T follicular helper cell (primary cell): ENCODE measurements around the gene ACP2.
"Not testable (repeated sequence)": the region's sequence is repeated elsewhere in the genome, so short reads cannot be mapped to it uniquely, and the experiment has no call there.

Experiments
- DNase-seq: peaks from one replicate; pipeline ENCODE4 v3.0.0-alpha.2; 2020; ENCODE audit warnings: low read depth

ACP2 gene

DNA sequence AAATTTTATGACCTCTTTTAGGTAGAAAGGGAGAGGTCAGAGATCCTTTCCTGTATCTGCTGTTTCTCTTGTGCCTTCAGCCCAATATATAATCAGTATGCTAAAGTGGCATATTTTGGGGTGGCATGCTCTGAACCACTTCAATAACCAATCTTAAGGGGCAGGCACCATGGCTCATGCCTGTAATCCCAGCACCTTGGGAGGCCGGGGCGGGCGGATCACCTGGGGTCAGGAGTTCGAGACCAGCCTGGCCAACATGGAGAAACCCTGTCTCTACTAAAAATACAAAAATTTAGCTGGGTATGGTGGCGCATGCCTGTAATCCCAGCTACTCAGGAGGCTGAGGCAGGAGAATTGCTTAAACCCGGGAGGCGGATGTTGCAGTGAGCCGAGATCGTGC is 50.5 kb downstream of the ACP2 start:
- DNase-seq: not testable (repeated sequence)

DNA sequence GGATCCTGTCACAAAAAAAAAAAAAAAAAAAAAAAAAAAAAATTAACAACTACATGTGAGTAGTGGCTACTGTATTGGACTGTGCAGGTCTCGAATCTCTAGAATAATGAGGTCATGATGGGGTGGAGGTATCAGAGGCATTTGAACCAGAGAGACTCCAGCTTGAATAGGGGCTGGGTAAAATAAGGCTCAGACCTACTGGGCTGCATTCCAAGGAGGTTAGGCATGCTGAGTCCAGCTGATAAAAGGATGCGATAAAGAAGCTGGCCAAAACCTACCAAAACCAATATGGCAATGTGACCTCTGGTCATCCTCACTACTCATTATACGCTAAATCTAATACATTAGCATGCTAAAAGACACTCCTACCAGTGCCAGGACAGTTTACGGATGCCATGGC is 56.5 kb downstream of the ACP2 start:
- no peak for DNase-seq

DNA sequence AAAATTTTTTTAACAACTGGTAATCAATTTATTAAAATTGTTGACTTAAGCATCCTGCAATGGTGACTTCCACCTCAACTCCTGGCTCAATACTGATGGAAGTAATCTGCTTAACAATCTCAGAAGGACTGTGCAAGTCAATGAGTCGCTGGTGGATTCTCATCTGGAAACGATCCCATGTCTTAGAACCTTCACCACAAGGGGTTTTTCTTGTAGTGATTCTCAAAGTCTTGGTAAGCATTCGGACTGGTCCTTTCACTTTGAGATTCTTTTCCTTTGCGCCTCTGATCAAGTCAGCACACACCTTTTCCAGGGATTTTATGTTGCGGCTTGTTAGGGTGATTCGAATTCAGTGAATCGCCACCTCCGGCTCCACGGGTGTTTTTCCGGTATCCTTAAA is 57.5 kb downstream of the ACP2 start:
- DNase-seq: not testable (repeated sequence)
